Uterus (tissue), 2 donors: ENCODE data around the gene CT47A7.
"Not testable (repeated sequence)": the region's sequence is repeated elsewhere in the genome, so short reads cannot be mapped to it uniquely, and the experiment has no call there.

Experiments
- CTCF ChIP-seq, 4 experiments: fragments of 200-600 bp in 2 of 4; fragments of 450-650 bp in 2 of 4; sonication (generic) in 2 of 4; IDR thresholded peaks; one replicate each; pipeline ENCODE4 v1.5.1; 2016 to 2019; ENCODE audit warnings: antibody characterized with exemption in 4 of 4, mild to moderate bottlenecking in 2 of 4, moderate library complexity in 1 of 4
- POLR2A ChIP-seq, 2 donors: fragments of 450-650 bp; IDR thresholded peaks; one replicate each; pipeline ENCODE4 v1.6.1; 2016; ENCODE audit warnings: antibody characterized with exemption in 2 of 2, mild to moderate bottlenecking in 1 of 2, moderate library complexity in 1 of 2

GRCh38 chrX:120956500-120956899 is at the start of gene CT47A7:
- not testable (repeated sequence) for TF ChIP-seq CTCF, POLR2A (IDR thresholded peaks at IDR 0.05)
